ENCODE data around the gene SLC39A10.

The SLC39A10 gene

GRCh38 chr2:195656161-195656858 is 716 bp upstream of the SLC39A10 start:
- H3K4me3 ChIP-seq (ENCODE audit: low read depth, low read length): peak overlapping the region; percentile 96
- no peak for TF ChIP-seq CTCF (IDR thresholded peaks at IDR 0.05; ENCODE audit: borderline replicate concordance, insufficient read depth, low read depth, low read length)

GRCh38 chr2:195657634-195658540 is 861 bp downstream of the SLC39A10 start:
- peak overlapping the region; percentile 96 for H3K4me3 ChIP-seq (ENCODE audit: low read depth, low read length)
- no peak for TF ChIP-seq CTCF (IDR thresholded peaks at IDR 0.05; ENCODE audit: borderline replicate concordance, insufficient read depth, low read depth, low read length)

- peak overlapping the region; percentile 96 for H3K4me3 ChIP-seq (ENCODE audit: low read depth, low read length)
- no peak for TF ChIP-seq CTCF (IDR thresholded peaks at IDR 0.05; ENCODE audit: borderline replicate concordance, insufficient read depth, low read depth, low read length)
Observed at GRCh38 chr2:195658541-195658890, 1.5 kb downstream of the SLC39A10 start.

GRCh38 chr2:195659114-195659513 is 2.1 kb downstream of the SLC39A10 start:
- H3K4me3 ChIP-seq (ENCODE audit: low read depth, low read length): no peak overlapping the region
- TF ChIP-seq CTCF (IDR thresholded peaks at IDR 0.05; ENCODE audit: borderline replicate concordance, insufficient read depth, low read depth, low read length): no peak

- peak; percentile 69 for TF ChIP-seq CTCF (IDR thresholded peaks at IDR 0.05; ENCODE audit: borderline replicate concordance, insufficient read depth, low read depth, low read length)
- no peak overlapping the region for H3K4me3 ChIP-seq (ENCODE audit: low read depth, low read length)
Observed at GRCh38 chr2:195659982-195660890, 3.2 kb downstream of the SLC39A10 start.

GRCh38 chr2:195662138-195662537 is 5.1 kb downstream of the SLC39A10 start:
- no peak overlapping the region for H3K4me3 ChIP-seq (ENCODE audit: low read depth, low read length)
- TF ChIP-seq CTCF (IDR thresholded peaks at IDR 0.05; ENCODE audit: borderline replicate concordance, insufficient read depth, low read depth, low read length): no peak

Data from GM12875 (cell line).